ENCODE data around the gene MYPN.
"Not testable (repeated sequence)": the region's sequence is repeated elsewhere in the genome, so short reads cannot be mapped to it uniquely, and the experiment has no call there.

The MYPN gene

DNA sequence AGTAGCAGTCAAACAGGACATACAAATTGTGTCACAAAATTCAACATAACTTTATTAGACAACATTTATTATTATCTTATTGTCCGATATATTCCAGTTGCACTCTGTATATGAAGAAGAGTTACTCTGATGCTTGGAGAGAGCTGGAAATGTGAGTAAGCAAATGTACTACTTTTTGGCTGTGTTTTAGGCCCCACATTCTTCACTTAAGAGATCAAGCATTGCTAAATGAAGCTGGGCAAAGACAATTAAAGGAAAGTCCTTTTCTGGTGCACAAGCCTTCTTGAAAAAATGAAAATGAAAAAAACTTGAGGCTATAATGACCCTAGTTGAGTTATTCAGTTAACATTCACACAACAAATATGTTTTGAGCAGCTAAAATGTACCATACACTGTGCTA, 26.1 kb downstream of the MYPN start:
- DNase-seq (ENCODE audit: low read depth), result no peak

GRCh38 chr10:68135922-68136792, 26.9 kb downstream of the MYPN start:
- DNase-seq (ENCODE audit: low read depth), result peak; percentile 96

- peak; percentile 76 for DNase-seq (ENCODE audit: low read depth)
These were observed 27.9 kb downstream of the MYPN start for GRCh38 chr10:68137171-68137570.

- DNase-seq (ENCODE audit: low read depth), result no peak
These were observed 29.2 kb downstream of the MYPN start for GRCh38 chr10:68138526-68138925.

GRCh38 chr10:68139448-68140272, 30.4 kb downstream of the MYPN start:
- DNase-seq (ENCODE audit: low read depth), result no peak

GRCh38 chr10:68142761-68143160, 33.5 kb downstream of the MYPN start:
- no peak for DNase-seq (ENCODE audit: low read depth)

DNA sequence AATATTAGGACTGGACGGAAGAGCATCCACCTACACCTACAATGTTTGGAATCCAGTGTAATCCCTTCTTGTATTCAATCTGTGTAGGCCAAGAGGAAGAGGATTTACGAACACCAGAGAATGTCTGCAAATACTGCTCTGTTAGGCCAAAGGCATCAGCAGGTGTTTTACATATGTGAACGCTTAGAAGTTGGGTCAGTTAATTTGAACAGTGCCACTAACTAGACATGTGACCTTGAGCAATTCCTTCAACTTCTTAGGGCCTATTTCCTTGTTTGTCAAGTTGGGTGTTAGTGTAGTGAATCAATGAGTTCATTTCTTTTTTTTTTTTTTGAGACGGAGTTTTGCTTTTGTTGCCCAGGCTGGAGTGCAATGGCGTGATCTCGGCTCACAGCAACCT, 35.4 kb downstream of the MYPN start:
- no peak for DNase-seq (ENCODE audit: low read depth)

DNA sequence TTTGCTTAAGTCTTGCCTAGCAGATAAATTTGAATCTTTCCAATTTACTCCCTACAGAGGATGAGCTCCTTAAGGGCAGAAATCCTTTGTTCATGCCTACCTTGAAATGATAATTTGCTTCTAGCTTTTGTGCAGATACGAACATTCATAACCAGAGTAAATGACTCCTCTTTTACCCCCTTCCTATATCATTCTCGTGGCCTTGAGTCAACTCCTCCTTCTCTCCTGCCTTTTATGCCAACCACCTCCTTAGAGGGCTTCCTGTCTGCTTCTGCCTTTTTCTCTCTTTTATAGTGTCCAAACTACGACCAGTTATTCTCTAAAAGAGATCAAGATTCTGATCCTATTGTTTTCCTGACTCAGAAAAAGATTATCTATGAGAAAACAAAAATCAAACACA, 36.4 kb downstream of the MYPN start:
- no peak for DNase-seq (ENCODE audit: low read depth)

- DNase-seq (ENCODE audit: low read depth), result no peak
These were observed 36.8 kb downstream of the MYPN start for GRCh38 chr10:68146133-68146532.

DNA sequence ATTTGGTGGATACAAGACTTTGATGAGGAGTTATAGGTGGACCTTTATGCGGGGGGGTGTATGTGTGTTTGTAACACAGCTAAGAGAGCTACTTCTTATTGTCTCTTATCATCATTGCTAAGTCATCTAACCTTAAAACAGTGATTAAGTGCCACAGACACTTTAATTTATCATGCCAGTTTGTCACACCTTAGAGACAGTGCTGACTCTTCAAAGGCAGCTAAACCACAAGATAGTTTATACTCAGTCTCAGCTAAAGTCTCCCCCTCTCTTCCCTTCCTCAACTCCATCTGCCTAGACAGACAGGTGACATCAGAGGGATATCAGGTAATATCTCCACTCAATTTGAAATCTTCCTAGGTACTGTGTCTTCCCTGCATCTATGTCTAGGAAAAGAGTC, 42.2 kb downstream of the MYPN start:
- DNase-seq (ENCODE audit: low read depth), result no peak

DNA sequence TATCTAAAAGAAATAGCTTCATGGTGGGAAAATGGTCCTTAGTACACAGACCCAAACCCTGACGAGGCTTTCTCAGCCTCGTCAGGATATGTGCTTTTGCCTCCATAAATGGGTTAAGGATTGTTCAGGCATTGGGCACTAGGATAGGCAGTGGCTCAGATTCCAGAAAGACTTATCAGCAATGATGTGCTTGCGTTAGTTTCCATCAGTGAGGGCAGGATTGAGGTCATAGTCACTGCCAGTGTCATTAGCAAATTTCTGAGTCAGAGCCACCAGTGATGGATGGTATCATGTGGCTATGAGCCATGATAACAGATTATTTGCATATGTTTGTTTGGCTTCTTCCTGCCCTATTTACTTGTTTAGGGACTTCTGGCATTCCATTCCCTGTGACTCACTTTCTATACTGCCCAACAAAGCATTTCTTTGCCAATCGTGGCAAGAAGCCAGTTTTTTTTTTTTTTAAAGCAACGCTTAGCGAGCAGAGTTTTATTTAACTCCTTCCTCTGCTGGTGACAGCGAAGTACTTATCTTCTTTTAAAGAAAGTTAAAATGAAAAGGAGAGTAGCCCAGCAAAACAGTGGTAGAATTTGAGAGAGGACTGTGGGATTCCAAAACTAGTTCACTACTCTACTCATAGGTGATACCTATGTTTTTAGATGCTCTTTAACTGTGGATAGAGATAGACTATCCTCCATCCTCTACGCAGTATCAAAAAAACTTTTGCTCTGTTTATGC, 44.4 kb downstream of the MYPN start:
- DNase-seq (ENCODE audit: low read depth), result peak; percentile 99

DNA sequence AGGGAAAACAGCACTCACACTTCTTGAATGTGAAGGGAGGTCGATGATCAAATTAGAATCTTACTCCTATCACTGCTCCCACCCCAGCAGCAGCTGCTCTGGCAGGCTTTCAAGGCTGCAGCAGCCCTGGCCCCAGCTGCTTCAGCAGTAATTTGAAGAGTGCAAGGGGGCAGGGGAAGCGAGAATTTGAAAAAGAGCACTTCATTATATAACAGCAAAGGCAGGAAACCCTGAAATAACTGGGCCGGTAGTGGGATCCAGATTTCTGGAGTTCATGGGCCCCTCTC, 44.9 kb downstream of the MYPN start:
- no peak for DNase-seq (ENCODE audit: low read depth)

DNA sequence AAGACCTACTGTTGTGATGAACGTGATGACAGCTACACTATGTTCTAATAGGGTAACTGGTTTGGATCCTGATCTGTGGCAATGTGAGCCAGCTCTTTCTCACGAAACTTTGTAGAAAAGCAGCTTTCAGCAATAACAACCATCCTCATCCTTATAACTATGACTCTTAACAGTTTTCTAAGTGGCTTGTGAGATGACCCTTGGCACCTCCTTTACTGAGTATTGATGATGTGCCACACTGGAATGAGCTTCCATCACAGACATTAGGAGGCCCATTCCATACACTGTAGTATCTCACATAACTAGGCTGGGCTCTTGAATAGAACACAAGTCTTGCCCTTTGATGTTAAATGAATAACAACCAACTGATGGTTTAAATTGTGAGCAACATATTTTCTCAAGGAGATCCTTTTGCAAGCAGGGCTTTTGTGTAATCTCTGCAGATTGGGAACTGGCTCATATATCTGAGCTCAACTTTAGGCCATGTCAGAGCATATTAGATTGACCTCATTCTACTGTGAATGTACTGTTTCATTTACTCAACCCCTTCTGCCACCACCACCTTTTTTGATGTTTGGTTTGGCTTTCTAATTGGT, 46.4 kb downstream of the MYPN start:
- peak; percentile 61 for DNase-seq (ENCODE audit: low read depth)

GRCh38 chr10:68156373-68157185, 47.3 kb downstream of the MYPN start:
- DNase-seq (ENCODE audit: low read depth), result no peak

GRCh38 chr10:68157522-68157921, 48.2 kb downstream of the MYPN start:
- not testable (repeated sequence) for DNase-seq (ENCODE audit: low read depth)

DNA sequence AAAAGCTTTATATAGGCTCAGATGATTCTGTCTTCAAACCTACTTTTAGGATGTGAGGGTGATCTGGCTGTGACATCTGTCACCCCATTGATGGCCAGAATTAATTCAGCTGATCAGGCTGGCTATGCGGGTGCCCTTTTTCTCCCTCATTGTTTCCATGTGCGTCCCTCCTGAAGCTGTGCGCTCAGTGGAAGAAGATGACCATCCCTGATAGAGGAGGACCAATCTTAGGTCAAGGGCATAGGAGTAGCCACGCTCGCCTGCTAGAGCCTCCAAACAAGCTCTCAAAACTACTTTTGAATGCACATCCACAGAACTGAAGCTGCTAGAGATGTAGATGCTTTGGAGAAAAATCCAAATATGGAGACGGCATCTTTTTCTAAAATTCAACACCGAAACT, 48.7 kb downstream of the MYPN start:
- no peak for DNase-seq (ENCODE audit: low read depth)

- DNase-seq (ENCODE audit: low read depth), result no peak
These were observed 54.4 kb downstream of the MYPN start for GRCh38 chr10:68163735-68164134.

DNA sequence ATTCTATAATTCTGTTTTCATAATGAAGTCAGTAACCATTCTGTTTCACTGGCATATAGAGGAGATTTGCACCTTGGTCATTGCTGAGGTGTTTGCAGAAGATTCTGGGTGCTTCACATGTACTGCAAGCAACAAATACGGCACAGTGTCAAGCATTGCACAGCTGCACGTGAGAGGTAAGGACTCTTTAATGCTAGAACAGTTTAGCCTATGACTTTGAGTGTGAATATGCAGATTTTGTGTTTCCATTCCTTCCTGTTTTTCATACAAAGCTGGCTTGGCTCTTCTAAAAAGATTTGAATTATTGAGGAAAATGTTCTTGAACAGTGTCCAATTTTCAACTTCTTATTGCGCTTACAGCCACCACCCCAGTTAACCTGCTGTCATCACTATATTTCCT, 56.4 kb downstream of the MYPN start:
- DNase-seq (ENCODE audit: low read depth), result no peak

DNA sequence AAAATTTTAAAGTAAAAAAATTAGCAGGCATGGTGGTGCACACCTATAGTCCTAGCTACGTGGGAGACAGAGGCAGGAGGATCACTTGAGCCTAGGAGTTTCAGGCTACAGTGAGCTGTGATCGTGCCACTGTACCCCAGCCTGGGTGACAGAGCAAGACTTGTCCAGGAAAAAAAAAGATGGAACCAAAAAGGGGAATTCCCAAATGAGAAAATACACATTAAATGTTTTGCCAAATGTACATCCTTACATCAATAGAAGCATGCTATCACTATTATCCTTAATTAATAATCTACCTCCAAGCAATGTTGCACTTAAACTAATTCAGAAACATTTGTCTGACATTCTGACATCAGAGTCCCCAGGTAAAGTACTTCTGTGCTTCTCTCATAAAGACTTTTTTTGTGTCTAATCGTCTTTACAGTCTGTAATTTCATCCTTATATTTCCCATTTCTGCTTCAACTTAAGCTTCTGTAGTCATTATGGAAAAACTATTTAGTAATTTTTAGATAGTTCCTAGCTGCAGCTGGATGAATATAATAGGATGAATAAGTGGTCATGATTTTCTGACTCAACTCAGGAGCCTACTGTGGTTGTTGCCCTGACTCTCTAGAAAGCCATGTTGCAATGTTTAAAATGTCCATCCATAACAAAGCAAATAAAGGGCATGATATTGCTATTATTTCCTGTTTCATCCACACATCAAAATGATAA, 57.7 kb downstream of the MYPN start:
- DNase-seq (ENCODE audit: low read depth), result no peak

DNA sequence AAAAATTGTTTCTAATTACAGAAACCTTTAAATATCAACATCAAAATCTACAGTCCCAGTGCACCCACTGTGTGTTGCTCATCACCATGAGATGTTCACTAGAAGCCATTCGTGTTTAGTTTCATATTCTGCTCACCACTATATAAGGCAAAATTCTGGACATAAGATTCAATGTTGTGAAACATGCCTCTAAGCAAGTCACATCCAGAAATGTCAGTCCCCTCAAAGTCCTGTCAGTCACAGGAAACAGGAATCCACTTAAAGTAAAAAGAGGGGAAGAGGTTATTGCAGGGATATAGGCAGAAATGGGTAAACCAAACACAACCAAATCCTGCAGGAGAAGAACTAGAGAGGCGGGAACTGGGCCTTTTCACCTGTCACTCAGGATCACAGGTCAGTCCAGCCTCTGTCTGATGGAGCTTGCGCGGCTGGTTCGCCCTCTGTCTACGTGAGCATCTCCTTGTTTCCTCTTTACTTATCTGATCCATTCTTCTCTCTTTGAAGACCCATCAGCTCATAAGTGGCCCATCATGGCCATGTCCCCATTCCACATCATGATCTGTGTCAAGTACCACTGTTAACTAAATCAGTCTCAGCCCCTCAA, 58.4 kb downstream of the MYPN start:
- no peak for DNase-seq (ENCODE audit: low read depth)

All from GM04503 (cell line).